ENCODE results near the gene CTDSP2.
"Not testable (repeated sequence)": the region's sequence is repeated elsewhere in the genome, so short reads cannot be mapped to it uniquely, and the experiment has no call there.

CTDSP2 gene

GRCh38 chr12:57775563-57776246 is 70.8 kb downstream of the CTDSP2 start:
- TF ChIP-seq, protein P1, sequence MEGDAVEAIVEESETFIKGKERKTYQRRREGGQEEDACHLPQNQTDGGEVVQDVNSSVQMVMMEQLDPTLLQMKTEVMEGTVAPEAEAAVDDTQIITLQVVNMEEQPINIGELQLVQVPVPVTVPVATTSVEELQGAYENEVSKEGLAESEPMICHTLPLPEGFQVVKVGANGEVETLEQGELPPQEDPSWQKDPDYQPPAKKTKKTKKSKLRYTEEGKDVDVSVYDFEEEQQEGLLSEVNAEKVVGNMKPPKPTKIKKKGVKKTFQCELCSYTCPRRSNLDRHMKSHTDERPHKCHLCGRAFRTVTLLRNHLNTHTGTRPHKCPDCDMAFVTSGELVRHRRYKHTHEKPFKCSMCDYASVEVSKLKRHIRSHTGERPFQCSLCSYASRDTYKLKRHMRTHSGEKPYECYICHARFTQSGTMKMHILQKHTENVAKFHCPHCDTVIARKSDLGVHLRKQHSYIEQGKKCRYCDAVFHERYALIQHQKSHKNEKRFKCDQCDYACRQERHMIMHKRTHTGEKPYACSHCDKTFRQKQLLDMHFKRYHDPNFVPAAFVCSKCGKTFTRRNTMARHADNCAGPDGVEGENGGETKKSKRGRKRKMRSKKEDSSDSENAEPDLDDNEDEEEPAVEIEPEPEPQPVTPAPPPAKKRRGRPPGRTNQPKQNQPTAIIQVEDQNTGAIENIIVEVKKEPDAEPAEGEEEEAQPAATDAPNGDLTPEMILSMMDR (IDR thresholded peaks at IDR 0.05; ENCODE audit: borderline replicate concordance, insufficient read depth, low read depth, low read length), result 0 out of 2 replicates have a peak, but pooled peaks have one; percentile 16

GRCh38 chr12:57775044-57775443 is 71.5 kb downstream of the CTDSP2 start:
- TF ChIP-seq, protein P1 (IDR thresholded peaks at IDR 0.05; ENCODE audit: borderline replicate concordance, insufficient read depth, low read depth, low read length), result no peak
- no peak overlapping the region for H3K4me3 ChIP-seq (ENCODE audit: low read depth, low read length)

More at GRCh38 chr12:57775563-57776246, 70.8 kb downstream of the CTDSP2 start:
- H3K4me3 ChIP-seq (ENCODE audit: low read depth, low read length), result no peak overlapping the region

DNA sequence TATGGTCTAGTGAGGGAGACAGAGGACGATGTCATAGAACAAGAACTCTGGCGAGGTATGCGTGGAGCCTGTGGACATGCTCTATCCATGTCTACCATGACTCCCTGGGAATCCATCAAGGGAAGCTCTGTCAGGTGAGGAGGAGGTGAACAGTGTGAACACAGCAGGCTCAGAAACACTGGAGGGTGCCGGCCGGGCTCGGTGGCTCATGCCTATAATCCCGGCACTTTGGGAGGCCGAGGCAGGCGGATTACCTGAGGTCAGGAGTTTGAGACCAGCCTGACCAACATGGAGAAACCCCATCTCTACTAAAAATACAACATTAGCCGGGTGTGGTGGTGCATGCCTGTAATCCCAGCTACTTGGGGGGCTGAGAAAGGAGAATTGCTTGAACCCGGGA is 71.9 kb downstream of the CTDSP2 start:
- H3K4me3 ChIP-seq (ENCODE audit: low read depth, low read length), result not testable (repeated sequence)

DNA sequence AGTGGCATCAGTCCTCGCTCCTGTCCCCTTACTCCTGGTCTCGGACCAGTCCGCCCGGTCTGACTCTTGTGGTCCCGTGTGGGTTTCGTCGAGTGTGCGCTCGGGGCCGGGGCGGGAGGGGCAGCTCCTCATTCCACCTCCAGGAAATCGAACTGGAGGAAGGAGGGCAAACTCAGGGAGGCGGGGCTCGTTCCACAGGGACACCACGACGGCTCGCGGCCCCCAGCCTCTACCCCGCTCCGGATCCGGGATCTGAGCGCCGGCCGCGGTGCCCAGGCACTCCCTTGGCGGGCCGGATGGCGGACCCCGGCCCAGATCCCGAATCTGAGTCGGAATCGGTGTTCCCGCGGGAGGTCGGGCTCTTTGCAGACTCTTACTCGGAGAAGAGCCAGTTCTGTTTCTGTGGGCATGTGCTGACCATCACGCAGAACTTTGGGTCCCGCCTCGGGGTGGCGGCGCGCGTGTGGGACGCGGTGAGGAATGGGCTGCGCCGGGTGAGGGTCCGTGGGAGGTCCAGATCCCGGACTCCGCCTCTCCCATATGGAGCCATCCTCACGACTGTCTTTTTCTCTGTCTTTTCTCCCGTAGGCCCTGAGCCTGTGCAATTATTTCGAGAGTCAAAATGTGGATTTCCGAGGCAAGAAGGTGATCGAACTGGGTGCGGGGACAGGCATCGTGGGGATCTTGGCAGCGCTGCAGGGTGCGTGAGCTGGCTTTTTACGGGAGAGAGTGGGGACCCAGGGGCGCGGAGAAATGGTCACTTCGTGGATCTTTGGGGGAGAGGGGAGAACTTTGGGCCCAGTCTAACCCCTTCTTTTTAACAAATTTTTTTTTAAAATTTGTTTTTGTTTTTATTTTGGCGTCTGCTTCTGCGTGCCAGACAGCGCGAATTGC is 73.9 kb downstream of the CTDSP2 start, which contains the start of gene EEF1AKMT3:
EEF1AKMT3 (plus strand) TSS at position 186 of the 894 bp plus-strand sequence; CDS start at position 297, 111 bp downstream.
- peak within 1 kb of the TSS; percentile 89 for H3K4me3 ChIP-seq (ENCODE audit: low read depth, low read length)
- TF ChIP-seq, protein P1 (IDR thresholded peaks at IDR 0.05; ENCODE audit: borderline replicate concordance, insufficient read depth, low read depth, low read length), result no peak

DNA sequence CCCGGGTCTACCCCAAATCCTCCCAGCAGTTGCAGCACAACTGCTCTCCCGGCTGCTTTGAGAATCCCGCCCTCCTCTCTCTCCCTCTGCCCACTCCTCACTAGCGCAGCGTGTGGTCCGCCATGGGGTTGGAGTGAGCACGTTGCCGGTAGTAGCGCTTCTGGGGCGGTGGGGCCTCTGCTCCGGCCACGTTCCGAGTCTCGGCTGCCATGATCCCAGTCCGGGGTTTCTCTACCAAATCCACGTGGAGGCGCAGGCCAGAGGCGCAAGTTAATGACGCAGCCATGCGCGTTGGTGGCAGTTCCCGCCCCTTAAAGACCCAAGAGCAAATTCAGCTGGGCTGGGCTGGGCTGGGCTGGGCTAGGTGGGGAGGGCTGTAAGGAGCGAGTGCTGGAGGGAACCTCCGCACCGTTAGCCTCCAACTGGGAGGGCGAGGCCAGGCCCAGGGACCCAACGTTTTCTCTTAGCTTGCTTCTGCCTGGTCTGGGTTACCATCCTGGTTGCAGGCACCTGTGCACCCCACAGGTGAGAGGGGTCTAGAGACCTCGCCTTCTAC is 74.6 kb downstream of the CTDSP2 start, which contains the start of gene METTL1:
METTL1 (minus strand) TSS at position 233 of the 556 bp plus-strand sequence; CDS start at position 211, 22 bp downstream.
- TF ChIP-seq, protein P1 (IDR thresholded peaks at IDR 0.05; ENCODE audit: borderline replicate concordance, insufficient read depth, low read depth, low read length), result no peak
- H3K4me3 ChIP-seq (ENCODE audit: low read depth, low read length), result peak within 1 kb of the TSS; percentile 89

GRCh38 chr12:57771236-57771872 is 75.2 kb downstream of the CTDSP2 start:
- TF ChIP-seq, protein P1 (IDR thresholded peaks at IDR 0.05; ENCODE audit: borderline replicate concordance, insufficient read depth, low read depth, low read length), result no peak
- H3K4me3 ChIP-seq (ENCODE audit: low read depth, low read length), result peak overlapping the region; percentile 89

DNA sequence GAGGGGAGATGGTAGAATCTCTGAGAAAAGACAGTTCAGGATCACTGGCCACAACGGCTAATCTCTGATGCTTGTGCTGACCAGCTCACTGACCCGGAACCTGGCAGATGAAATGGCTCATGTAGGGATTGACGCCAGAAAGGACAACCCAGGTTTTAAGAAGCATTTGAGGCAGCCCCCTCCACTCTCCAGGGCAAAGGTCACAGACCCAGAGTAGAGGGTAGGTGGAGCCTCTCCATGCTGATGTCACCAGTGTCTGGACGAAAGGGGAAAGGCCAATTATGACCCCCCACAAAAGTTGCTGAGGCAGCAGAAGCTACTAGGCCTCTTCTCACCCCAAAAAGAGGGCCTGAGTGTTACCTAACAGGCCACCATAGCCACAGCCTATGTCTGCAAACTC is 75.8 kb downstream of the CTDSP2 start:
- peak overlapping the region; percentile 5 for H3K4me3 ChIP-seq (ENCODE audit: low read depth, low read length)

More for the DNA sequence above, 75.8 kb downstream of the CTDSP2 start:
- TF ChIP-seq, protein P1 (IDR thresholded peaks at IDR 0.05; ENCODE audit: borderline replicate concordance, insufficient read depth, low read depth, low read length), result no peak

All from GM12875 (cell line).